ENCODE results near the gene PLPP2.

PLPP2 gene

GRCh38 chr19:293436-294110, 2.4 kb upstream of the PLPP2 start:
- Histone ChIP-seq H3K4me1 (peaks cover 6% of the 10 kb centered on the region), H3K9me3 (no peaks in the 10 kb centered on the region), H3K36me3 (replicated peaks) (no peaks in the 10 kb centered on the region), H3K4me3 (no peak overlapping the region), H3K27me3 (ENCODE audit: low read depth) (0 out of 2 replicates have a peak, but pooled peaks cover 4% of the 10 kb centered on the region)
- no peak for DNase-seq (ENCODE audit: low spot score in 2 of 2)
- in situ Hi-C loops (cut with MboI; ENCODE audit: low sequenced_read_pairs): no loop called here

- no peak for DNase-seq (ENCODE audit: low spot score in 2 of 2)
- Histone ChIP-seq H3K9me3 (no peaks in the 10 kb centered on the region), H3K36me3 (replicated peaks) (no peaks in the 10 kb centered on the region), H3K4me1 (peaks cover 6% of the 10 kb centered on the region), H3K4me3 (no peak overlapping the region), H3K27me3 (ENCODE audit: low read depth) (0 out of 2 replicates have a peak, but pooled peaks cover 4% of the 10 kb centered on the region)
- in situ Hi-C loops (cut with MboI; ENCODE audit: low sequenced_read_pairs): no loop called here
Observed at GRCh38 chr19:292951-293350, 1.7 kb upstream of the PLPP2 start.

- H3K27me3 ChIP-seq (ENCODE audit: low read depth): 0 out of 2 replicates have a peak, but pooled peaks cover 4% of the 10 kb centered on the region
- no peak for DNase-seq (ENCODE audit: low spot score in 2 of 2)
- no peak overlapping the region for H3K4me3 ChIP-seq
- in situ Hi-C loops (cut with MboI; ENCODE audit: low sequenced_read_pairs): no loop called here
- peaks cover 6% of the 10 kb centered on the region for H3K4me1 ChIP-seq
- H3K36me3 ChIP-seq (replicated peaks): no peaks in the 10 kb centered on the region
- H3K9me3 ChIP-seq: no peaks in the 10 kb centered on the region
Observed at GRCh38 chr19:292281-292884, 1.2 kb upstream of the PLPP2 start.

GRCh38 chr19:291561-292280, 518 bp upstream of the PLPP2 start:
- no peaks in the 10 kb centered on the region for H3K9me3 ChIP-seq
- no peak overlapping the region for H3K4me3 ChIP-seq
- in situ Hi-C loops (cut with MboI; ENCODE audit: low sequenced_read_pairs): no loop called here
- H3K36me3 ChIP-seq (replicated peaks): no peaks in the 10 kb centered on the region
- no peak for DNase-seq (ENCODE audit: low spot score in 2 of 2)
- peaks cover 6% of the 10 kb centered on the region for H3K4me1 ChIP-seq
- H3K27me3 ChIP-seq (ENCODE audit: low read depth): 0 out of 2 replicates have a peak, but pooled peaks cover 4% of the 10 kb centered on the region

- in situ Hi-C loops (cut with MboI; ENCODE audit: low sequenced_read_pairs): no loop called here
- Histone ChIP-seq H3K27me3 (ENCODE audit: low read depth) (0 out of 2 replicates have a peak, but pooled peaks cover 4% of the 10 kb centered on the region), H3K4me3 (no peak overlapping the region), H3K36me3 (replicated peaks) (no peaks in the 10 kb centered on the region), H3K4me1 (peaks cover 6% of the 10 kb centered on the region), H3K9me3 (no peaks in the 10 kb centered on the region)
- no peak for DNase-seq (ENCODE audit: low spot score in 2 of 2)
Observed at GRCh38 chr19:290372-291005, 714 bp downstream of the PLPP2 start.

- Histone ChIP-seq H3K9me3 (no peaks in the 10 kb centered on the region), H3K4me3 (no peak overlapping the region), H3K36me3 (replicated peaks) (no peaks in the 10 kb centered on the region), H3K27me3 (ENCODE audit: low read depth) (0 out of 2 replicates have a peak, but pooled peaks cover 3% of the 10 kb centered on the region), H3K4me1 (peaks cover 3% of the 10 kb centered on the region)
- no peak for DNase-seq (ENCODE audit: low spot score in 2 of 2)
- in situ Hi-C loops (cut with MboI; ENCODE audit: low sequenced_read_pairs): no loop called here
Observed at GRCh38 chr19:289651-290371, 1.4 kb downstream of the PLPP2 start.

GRCh38 chr19:288911-289310, 2.3 kb downstream of the PLPP2 start:
- H3K4me1 ChIP-seq: no peaks in the 10 kb centered on the region
- in situ Hi-C loops (cut with MboI; ENCODE audit: low sequenced_read_pairs): no loop called here
- no peaks in the 10 kb centered on the region for H3K9me3 ChIP-seq
- no peaks in the 10 kb centered on the region for H3K27me3 ChIP-seq (ENCODE audit: low read depth)
- DNase-seq (ENCODE audit: low spot score in 2 of 2): no peak
- H3K36me3 ChIP-seq (replicated peaks): no peaks in the 10 kb centered on the region
- H3K4me3 ChIP-seq: no peak overlapping the region

GRCh38 chr19:287381-287871, 3.8 kb downstream of the PLPP2 start:
- DNase-seq (ENCODE audit: low spot score in 2 of 2): no peak
- no peak overlapping the region for H3K4me3 ChIP-seq
- in situ Hi-C loops (cut with MboI; ENCODE audit: low sequenced_read_pairs): no loop called here
- H3K27me3 ChIP-seq (ENCODE audit: low read depth): no peaks in the 10 kb centered on the region
- H3K4me1 ChIP-seq: no peaks in the 10 kb centered on the region
- H3K36me3 ChIP-seq (replicated peaks): no peaks in the 10 kb centered on the region
- no peaks in the 10 kb centered on the region for H3K9me3 ChIP-seq

- H3K9me3 ChIP-seq: no peaks in the 10 kb centered on the region
- no peak overlapping the region for H3K4me3 ChIP-seq
- no peaks in the 10 kb centered on the region; the same call in 1 of the 2 replicates for H3K27me3 ChIP-seq (ENCODE audit: low read depth)
- no peaks in the 10 kb centered on the region for H3K36me3 ChIP-seq (replicated peaks)
- DNase-seq (ENCODE audit: low spot score in 2 of 2): no peak
- in situ Hi-C loops (cut with MboI; ENCODE audit: low sequenced_read_pairs): no loop called here
- no peaks in the 10 kb centered on the region for H3K4me1 ChIP-seq
Observed at GRCh38 chr19:283395-283794, 7.8 kb downstream of the PLPP2 start.

GRCh38 chr19:282501-282900, 8.7 kb downstream of the PLPP2 start:
- in situ Hi-C loops (cut with MboI; ENCODE audit: low sequenced_read_pairs): no loop called here
- no peaks in the 10 kb centered on the region for H3K36me3 ChIP-seq (replicated peaks)
- DNase-seq (ENCODE audit: low spot score in 2 of 2): no peak

GRCh38 chr19:281992-282391, 9.2 kb downstream of the PLPP2 start:
- Histone ChIP-seq H3K4me1 (no peaks in the 10 kb centered on the region), H3K27me3 (ENCODE audit: low read depth) (no peaks in the 10 kb centered on the region; the same call in none of the 2 replicates)

More at GRCh38 chr19:282501-282900, 8.7 kb downstream of the PLPP2 start:
- Histone ChIP-seq H3K4me3 (no peak overlapping the region), H3K4me1 (no peaks in the 10 kb centered on the region), H3K9me3 (no peaks in the 10 kb centered on the region), H3K27me3 (ENCODE audit: low read depth) (no peaks in the 10 kb centered on the region; the same call in none of the 2 replicates)

GRCh38 chr19:281156-281853, 9.9 kb downstream of the PLPP2 start:
- H3K36me3 ChIP-seq (replicated peaks): no peaks in the 10 kb centered on the region
- no peaks in the 10 kb centered on the region for H3K9me3 ChIP-seq
- no peaks in the 10 kb centered on the region for H3K4me1 ChIP-seq
- H3K27me3 ChIP-seq (ENCODE audit: low read depth): no peaks in the 10 kb centered on the region; the same call in none of the 2 replicates
- no peak for DNase-seq (ENCODE audit: low spot score in 2 of 2)
- no peak overlapping the region for H3K4me3 ChIP-seq
- in situ Hi-C loops (cut with MboI; ENCODE audit: low sequenced_read_pairs): no loop called here

More at GRCh38 chr19:281992-282391, 9.2 kb downstream of the PLPP2 start:
- no peak for DNase-seq (ENCODE audit: low spot score in 2 of 2)
- in situ Hi-C loops (cut with MboI; ENCODE audit: low sequenced_read_pairs): no loop called here
- Histone ChIP-seq H3K36me3 (replicated peaks) (no peaks in the 10 kb centered on the region), H3K9me3 (no peaks in the 10 kb centered on the region), H3K4me3 (no peak overlapping the region)

Measured in HAP-1 (cell line).